ENCODE data around the gene WNK4.

The WNK4 gene

DNA sequence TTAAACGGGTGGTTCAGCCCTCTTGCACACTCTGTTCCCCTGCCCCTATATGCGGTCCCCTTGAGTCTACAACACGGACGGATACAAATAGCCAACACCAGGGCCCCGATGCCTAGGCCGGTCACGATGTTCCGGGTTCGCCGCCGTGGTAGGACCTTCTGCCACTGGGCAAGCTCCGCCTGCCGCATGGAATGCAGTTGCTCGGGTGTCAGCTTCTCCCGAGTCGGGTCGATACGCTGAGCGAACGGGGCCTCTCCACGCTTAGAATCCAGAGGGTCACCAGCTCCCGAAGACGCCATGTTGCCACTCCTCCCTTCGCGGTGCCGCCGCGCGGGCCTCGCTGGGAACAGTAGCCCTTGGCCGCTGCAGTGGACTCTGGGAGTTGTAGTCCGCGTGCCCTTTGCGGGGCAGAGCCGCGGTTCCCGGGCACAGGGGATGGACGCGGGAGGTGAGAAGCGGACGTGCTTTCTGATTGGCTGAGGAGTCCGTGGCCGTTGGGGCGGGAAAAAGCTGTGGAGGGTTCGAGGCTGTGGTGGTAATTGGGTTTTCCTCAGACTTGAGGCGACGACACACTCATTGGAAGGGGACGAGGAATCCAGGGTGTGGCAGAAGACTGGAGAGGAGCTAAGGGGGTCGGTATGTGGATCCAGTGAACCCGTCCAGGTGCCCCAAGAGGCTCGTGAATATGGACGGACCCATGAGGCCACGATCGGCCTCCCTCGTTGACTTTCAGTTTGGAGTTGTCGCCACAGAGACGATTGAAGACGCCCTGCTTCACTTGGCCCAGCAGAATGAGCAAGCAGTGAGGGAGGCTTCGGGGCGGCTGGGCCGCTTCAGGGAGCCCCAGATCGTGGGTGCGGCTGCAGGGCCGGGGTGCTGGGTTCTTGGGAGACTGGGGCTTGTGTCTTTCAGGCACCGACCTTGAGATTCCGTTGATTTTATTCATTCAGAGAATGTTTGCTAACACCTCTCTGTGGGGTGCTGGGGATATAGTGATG lies 18.3 kb downstream of the WNK4 start, which contains the start of the genes CNTD1 and COA3:
Gene CNTD1 (plus strand): TSS at position 479 of the 998 bp plus-strand sequence. CDS start 207 bp downstream, at position 686.
Gene COA3 (minus strand): TSS at position 322 of the 998 bp plus-strand sequence. CDS start 23 bp downstream, at position 299.
- peak within 1 kb of the TSS; percentile 80 for H3K27ac Mint-ChIP-seq
- no peaks in the 10 kb centered on the region for H3K27me3 Mint-ChIP-seq
- no peaks in the 10 kb centered on the region for H3K9me3 Mint-ChIP-seq
- peak within 1 kb of the TSS; percentile 96 for H3K4me3 Mint-ChIP-seq
- peaks cover 28% of the 10 kb centered on the region for H3K4me1 Mint-ChIP-seq
- peaks cover 6% of the 10 kb centered on the region for H3K36me3 Mint-ChIP-seq

DNA sequence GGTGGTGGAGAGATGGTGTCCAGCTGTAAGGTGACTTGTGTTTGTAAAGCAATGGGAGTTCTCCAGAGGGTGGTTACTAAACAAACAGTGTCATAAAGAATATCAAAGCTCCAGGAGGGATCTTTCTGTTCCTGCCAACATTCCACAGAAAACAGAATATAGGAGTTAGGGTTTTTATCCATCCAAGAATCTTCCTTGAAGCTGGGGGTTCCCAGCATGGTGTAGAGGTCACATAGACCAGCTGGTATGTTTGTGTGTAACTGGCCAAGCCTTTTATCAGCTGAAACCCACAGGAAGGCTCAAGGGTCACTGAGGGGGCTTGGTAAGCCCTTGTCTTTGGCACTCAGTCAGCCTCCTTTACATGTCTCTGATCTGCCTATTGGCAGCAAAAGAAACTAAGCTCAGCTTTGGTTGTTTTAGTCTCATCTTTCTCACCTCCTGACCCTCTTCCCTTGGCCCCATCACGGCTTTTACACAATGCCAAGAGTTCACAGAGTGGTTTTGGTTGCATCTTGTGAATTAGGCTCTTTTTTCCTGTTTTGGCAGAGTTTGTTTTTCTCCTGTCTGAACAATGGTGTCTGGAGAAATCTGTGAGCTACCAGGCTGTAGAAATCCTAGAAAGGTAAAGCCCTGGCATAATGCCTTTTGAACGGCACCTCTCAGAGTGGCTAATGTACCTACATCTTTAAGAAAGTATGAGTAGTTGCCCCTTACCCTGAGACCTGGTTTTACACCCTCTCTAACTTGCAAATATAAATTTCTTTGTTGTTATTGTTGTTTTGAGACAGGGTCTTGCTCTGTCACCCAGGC lies 22.9 kb downstream of the WNK4 start:
- no peak overlapping the region for H3K27ac Mint-ChIP-seq
- H3K4me1 Mint-ChIP-seq: peaks cover 6% of the 10 kb centered on the region
- H3K27me3 Mint-ChIP-seq: no peaks in the 10 kb centered on the region
- H3K9me3 Mint-ChIP-seq: no peaks in the 10 kb centered on the region
- H3K36me3 Mint-ChIP-seq: peaks cover 2% of the 10 kb centered on the region
- no peak overlapping the region for H3K4me3 Mint-ChIP-seq

DNA sequence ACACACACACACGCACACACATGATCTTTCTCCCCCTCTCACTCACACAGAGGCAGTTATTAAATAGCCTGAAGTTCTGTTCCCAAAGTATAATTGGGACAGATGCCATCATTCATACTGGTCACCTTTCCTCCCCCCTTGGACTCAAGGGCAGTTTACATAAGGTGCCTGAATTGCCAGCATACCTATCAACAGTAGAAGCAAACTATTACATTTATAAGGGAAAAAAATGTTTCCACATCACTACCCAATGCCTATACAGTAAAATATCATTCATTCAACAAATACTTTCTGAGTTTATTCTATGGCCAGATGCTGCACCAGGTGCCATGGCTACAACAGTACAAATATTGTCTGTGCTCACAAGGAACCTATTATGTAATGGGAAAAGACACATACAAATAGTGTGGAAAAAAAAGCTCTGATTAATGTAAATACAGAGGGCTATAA lies 24.5 kb downstream of the WNK4 start:
- H3K4me3 Mint-ChIP-seq: no peak overlapping the region
- no peak overlapping the region for H3K27ac Mint-ChIP-seq

DNA sequence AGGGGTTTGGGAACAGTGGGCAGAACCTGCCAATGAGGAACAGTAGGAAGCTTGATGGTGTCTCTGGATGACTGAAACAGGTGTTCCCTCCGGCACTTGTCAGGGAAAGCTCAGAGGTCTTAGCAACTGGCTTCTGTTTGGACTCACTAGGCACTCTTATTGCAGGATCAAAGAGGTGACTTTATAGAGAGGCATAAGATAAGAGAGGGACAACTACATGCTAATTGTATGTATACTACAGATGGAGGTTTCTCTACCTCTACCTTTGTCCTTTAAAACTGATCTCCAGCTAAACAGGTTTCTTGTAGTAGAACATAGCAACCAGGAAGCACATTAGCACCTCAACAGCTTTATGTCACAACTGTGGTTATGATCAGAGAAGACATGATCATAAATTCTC lies 25.8 kb downstream of the WNK4 start:
- H3K27me3 Mint-ChIP-seq: no peaks in the 10 kb centered on the region
- H3K9me3 Mint-ChIP-seq: no peaks in the 10 kb centered on the region
- no peaks in the 10 kb centered on the region for H3K4me1 Mint-ChIP-seq
- H3K36me3 Mint-ChIP-seq: peaks cover 7% of the 10 kb centered on the region
- no peak overlapping the region for H3K27ac Mint-ChIP-seq
- H3K4me3 Mint-ChIP-seq: no peak overlapping the region

More for the DNA sequence above, 24.5 kb downstream of the WNK4 start:
- Mint-ChIP-seq H3K27me3 (no peaks in the 10 kb centered on the region), H3K4me1 (no peaks in the 10 kb centered on the region), H3K36me3 (peaks cover under 1% of the 10 kb centered on the region), H3K9me3 (no peaks in the 10 kb centered on the region)

DNA sequence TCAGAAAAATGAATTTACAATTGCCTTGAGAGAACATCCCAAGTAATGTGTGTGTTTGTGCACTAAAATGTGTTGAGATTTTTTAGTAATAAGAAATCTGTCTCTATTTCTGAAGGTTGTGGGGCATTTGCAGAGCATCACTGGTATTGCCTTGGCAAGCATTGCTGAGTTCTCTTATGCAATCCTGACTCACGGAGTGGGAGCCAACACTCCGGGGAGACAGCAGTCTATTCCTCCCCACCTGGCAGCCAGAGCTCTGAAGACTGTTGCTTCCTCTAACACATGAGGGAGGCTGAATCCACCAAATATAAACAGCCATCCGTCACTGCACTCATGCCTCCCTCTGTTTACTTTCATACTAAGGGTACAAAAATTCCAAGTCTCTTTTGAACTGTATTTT lies 28.8 kb downstream of the WNK4 start:
- Mint-ChIP-seq H3K27ac (no peak overlapping the region), H3K4me3 (no peak overlapping the region), H3K4me1 (no peaks in the 10 kb centered on the region), H3K9me3 (no peaks in the 10 kb centered on the region), H3K36me3 (peaks cover 10% of the 10 kb centered on the region), H3K27me3 (no peaks in the 10 kb centered on the region)

DNA sequence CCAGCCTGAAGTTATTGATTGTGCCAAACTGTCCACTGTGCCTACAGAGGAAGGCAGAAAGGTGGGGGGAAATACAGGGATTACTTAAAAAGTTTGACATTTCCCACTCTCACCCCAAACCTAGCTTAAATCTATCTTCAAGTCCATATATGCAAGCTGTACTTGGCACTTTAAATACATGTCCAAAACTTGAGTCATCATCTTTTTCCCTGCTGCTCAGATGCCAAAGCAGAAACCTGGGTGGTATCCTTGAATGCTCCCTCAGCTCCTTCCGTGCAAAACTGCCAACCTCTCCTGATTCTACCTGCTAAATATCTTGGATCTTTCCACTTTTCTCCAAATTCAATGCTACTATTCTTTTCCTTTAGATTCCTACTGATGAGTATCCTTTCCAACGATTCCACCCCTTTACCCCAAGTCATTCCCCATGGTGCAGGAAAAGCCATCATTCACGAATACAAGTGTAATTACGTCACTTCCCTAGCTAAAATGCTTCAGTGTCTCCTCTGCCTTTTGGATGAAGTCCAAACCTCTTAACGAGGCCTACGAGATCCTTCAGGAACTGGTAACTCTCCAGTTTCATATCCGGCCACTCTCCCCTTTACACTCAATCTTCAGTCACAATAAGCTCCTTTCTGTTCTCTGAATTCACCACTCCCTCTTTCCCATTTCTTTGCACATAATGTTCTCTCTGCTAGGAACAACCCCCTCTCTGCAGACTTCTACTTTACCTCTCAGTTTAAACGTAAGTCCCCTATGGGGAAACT lies 34.4 kb downstream of the WNK4 start:
- no peaks in the 10 kb centered on the region for H3K9me3 Mint-ChIP-seq
- no peaks in the 10 kb centered on the region for H3K27me3 Mint-ChIP-seq
- H3K27ac Mint-ChIP-seq: no peak overlapping the region
- H3K36me3 Mint-ChIP-seq: peaks cover 22% of the 10 kb centered on the region
- no peaks in the 10 kb centered on the region for H3K4me1 Mint-ChIP-seq
- H3K4me3 Mint-ChIP-seq: no peak overlapping the region

DNA sequence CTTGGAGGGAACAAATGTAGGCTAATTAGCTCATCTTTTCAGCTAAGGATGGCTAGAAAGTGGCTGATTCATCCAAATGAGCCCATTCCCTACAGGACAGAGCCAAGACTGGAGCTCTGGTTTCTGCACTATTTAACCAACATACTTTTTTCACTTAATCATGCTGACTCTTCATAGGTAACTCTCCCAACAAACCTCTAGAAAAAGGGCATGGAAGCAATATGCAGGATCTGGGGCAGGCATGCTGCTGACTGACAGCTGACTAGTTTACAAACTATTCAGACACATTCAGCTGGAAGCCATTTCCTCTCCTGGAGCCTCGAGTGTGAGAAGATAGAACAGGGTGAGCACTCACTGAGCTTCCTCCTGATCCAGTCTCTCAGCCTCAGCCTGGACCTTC lies 37.5 kb downstream of the WNK4 start:
- peaks cover 23% of the 10 kb centered on the region for H3K36me3 Mint-ChIP-seq
- no peak overlapping the region for H3K27ac Mint-ChIP-seq
- H3K9me3 Mint-ChIP-seq: no peaks in the 10 kb centered on the region
- peaks cover 21% of the 10 kb centered on the region for H3K4me1 Mint-ChIP-seq
- H3K4me3 Mint-ChIP-seq: no peak overlapping the region
- H3K27me3 Mint-ChIP-seq: no peaks in the 10 kb centered on the region

DNA sequence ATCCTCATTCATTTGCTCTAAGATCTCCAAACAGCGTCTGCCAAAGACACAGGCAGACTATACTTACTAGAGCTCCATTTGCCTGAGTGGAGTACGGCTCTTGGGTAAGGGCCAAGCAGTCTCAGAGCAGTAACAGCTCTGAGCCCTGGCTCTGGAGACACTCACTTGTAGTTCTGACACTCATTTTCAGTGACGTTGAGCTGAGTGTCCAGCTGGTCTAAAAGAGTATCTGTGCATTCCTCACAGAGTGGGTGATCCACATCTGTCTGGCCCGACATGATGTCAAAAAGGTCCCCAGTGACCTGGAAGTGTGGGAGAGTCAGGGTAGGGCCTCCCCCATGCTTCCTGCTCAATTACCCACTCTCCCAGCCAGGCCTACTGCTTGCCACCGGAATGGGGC lies 38.0 kb downstream of the WNK4 start:
- H3K4me3 Mint-ChIP-seq: no peak overlapping the region
- no peaks in the 10 kb centered on the region for H3K9me3 Mint-ChIP-seq
- H3K4me1 Mint-ChIP-seq: peaks cover 21% of the 10 kb centered on the region
- peaks cover 23% of the 10 kb centered on the region for H3K36me3 Mint-ChIP-seq
- H3K27me3 Mint-ChIP-seq: no peaks in the 10 kb centered on the region
- H3K27ac Mint-ChIP-seq: no peak overlapping the region

DNA sequence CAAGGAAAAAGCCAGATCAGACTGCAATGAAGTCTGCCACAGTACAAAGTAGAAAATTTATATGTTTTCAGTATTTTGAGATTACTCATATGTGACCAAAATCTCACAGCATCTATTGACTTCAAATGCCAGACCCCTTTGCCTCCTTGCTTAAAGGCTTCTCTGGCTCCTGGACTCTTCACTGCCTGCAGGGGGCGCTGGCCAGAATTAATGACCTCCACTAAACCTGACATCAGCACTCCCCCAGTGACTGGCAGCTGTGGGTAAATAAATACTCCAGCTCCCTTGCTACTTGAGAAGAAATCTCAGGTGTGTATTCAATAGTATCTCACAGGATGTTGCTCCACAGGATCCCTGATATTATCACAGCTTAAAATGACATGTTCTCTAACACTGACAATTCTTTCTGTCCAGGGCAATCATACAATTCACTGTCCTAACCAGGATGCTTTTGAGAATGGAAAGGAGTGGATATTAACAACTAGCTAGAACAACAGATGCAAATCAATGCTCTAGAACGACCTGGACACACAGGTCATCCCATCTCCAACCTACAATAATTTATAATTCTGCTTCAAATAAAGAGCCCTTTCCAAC lies 39.6 kb downstream of the WNK4 start:
- Mint-ChIP-seq H3K9me3 (no peaks in the 10 kb centered on the region), H3K27me3 (no peaks in the 10 kb centered on the region), H3K4me3 (peak overlapping the region; percentile 5), H3K4me1 (peaks cover 32% of the 10 kb centered on the region), H3K36me3 (peaks cover 17% of the 10 kb centered on the region), H3K27ac (peak overlapping the region; percentile 65)

DNA sequence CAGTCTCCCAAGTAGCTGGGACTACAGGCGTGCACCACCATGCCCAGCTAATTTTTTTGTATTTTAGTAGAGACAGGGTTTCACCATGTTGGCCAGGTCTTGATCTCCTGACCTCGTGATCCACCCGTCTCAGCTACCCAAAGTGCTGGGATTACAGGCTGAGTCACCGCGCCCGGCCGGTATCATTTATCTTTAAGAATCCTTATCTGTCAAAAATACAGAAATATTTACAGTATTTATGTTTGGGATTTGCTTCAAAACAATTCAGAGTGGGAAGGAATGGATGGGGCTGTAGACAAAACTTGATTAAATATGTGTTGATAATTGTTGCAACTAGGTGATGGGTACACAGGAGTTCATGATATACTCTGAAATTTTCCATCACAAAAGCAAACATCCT lies 40.8 kb downstream of the WNK4 start:
- Mint-ChIP-seq H3K4me1 (peaks cover 32% of the 10 kb centered on the region), H3K27me3 (no peaks in the 10 kb centered on the region), H3K36me3 (peaks cover 11% of the 10 kb centered on the region), H3K27ac (peak overlapping the region; percentile 14), H3K4me3 (peak overlapping the region; percentile 71), H3K9me3 (no peaks in the 10 kb centered on the region)

DNA sequence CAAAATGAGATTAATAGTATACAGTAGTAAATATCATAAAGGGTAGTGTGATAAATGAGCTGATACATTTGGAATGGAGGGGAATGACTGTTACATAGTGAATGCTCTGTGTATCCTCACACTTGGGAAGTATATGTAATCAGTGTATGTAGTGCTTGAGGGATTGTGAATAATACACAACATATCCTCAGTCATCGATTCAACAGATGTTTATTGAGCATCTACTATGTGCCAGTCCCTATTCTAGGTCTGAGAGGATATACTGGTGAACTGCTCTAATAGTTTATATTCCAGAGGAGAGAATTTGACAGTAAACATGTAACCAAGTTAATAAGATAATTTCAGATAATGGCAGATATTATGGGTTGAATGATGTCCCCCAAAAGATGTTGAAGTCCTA lies 47.1 kb downstream of the WNK4 start:
- Mint-ChIP-seq H3K27me3 (no peaks in the 10 kb centered on the region), H3K36me3 (no peaks in the 10 kb centered on the region), H3K4me1 (peaks cover 32% of the 10 kb centered on the region), H3K9me3 (no peaks in the 10 kb centered on the region), H3K4me3 (no peak overlapping the region), H3K27ac (peak overlapping the region; percentile 19)

DNA sequence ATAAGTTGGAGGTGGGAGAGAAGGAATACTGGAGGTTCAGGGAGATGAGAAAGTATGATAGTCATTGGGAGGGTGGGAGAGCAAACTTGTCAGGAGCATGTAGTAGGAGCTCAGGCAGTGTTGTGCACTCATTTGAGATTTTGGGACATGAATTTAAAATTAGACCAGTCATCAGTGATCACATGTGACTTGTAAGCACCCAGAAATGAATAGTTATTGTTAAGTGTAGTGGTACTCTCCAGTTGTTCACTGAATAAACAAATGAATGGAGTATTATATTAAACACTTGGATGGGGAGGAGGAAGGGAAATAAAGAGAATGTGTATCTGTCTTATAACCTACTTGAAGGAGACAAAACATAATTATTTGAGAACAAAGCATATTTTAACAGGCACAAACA lies 50.6 kb downstream of the WNK4 start:
- H3K36me3 Mint-ChIP-seq: peaks cover 2% of the 10 kb centered on the region
- H3K27ac Mint-ChIP-seq: peak overlapping the region; percentile 19
- no peak overlapping the region for H3K4me3 Mint-ChIP-seq
- no peaks in the 10 kb centered on the region for H3K27me3 Mint-ChIP-seq
- H3K4me1 Mint-ChIP-seq: peaks cover 29% of the 10 kb centered on the region
- H3K9me3 Mint-ChIP-seq: no peaks in the 10 kb centered on the region

DNA sequence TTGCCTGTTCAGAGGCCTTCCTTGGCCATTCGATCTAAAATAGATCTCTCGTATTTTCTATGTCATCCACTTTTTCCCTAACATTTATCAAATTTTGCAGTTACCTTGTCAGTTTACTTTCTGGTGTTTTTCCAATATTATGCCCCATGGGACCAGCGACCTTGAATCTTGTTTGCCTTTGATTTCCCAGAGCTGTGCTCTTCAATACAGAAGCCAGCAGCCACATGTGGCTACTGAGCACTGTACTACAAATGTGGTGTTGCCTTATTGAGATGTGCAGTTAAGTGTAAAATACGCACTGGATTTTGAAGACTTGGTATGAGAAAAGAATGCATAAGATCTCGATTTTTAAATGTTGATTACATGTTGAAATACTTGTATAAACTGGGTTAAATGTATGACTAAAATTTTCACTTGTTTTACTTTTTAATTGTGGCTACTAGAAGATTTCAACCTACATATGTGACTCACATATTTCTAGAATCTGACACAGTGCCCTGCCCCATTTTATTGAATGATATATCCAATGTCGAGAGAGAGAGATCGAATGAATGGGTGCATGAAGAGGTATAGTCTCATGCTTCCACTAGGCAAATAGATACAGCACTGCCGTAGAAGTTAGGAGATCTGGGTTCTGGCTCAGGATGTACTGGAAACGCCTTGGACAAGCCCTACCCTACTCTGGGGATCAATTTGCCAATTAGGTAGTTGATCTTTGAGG lies 52.0 kb downstream of the WNK4 start:
- Mint-ChIP-seq H3K9me3 (no peaks in the 10 kb centered on the region), H3K36me3 (peaks cover 2% of the 10 kb centered on the region), H3K27ac (peak overlapping the region; percentile 98), H3K27me3 (no peaks in the 10 kb centered on the region), H3K4me3 (peak overlapping the region; percentile 93), H3K4me1 (peaks cover 34% of the 10 kb centered on the region)
